OCI-LY7 (cell line): ENCODE data around the gene TPGS1. TPM values are rescaled to one million over a fixed set of nuclear protein-coding genes. Genes with fewer than 3 reads are reported as not detected.
"Not testable (repeated sequence)": the region's sequence is repeated elsewhere in the genome, so short reads cannot be mapped to it uniquely, and the experiment has no call there.

Experiments
- BruUV-seq: library from RNA; stranded (reverse); fragments of 400-500 nt; replicated peaks from 2 replicates; lab custom pipeline; 2021; lab: Mats Ljungman, UMichigan
- CTCF ChIA-PET: fragments of 300-600 bp; sonication (Branson Sonifier 250); formaldehyde crosslinking; loops from one replicate; lab custom pipeline; 2022; ENCODE audit warnings: antibody characterized with exemption; ENCODE audit not compliant: unreplicated experiment; lab: Charles Lee
- POLR2A ChIA-PET: fragments of 300-600 bp; sonication (Branson Sonifier 250); formaldehyde crosslinking; loops from one replicate; lab custom pipeline; 2022; ENCODE audit warnings: antibody characterized with exemption; lab: Charles Lee
- DNase-seq: peaks from one replicate; pipeline ENCODE4 v3.0.0-alpha.2; 2015; ENCODE audit warnings: low spot score
- H2AFZ ChIP-seq: fragments of 200-600 bp; sonication (generic), shearing (Covaris generic); 2 replicates; pipeline ENCODE4 v1.6.1; 2014; ENCODE audit warnings: mild to moderate bottlenecking, antibody characterized with exemption, low read length, moderate library complexity
- H3K27ac ChIP-seq: fragments of 200-600 bp; sonication (generic); 2 replicates; pipeline ENCODE4 v1.5.1; 2014; ENCODE audit warnings: mixed run types, low read depth, mild to moderate bottlenecking, moderate library complexity, low read length, inconsistent platforms; ENCODE audit not compliant: poor library complexity, severe bottlenecking
- H3K36me3 ChIP-seq: fragments of 200-600 bp; sonication (generic); 2 replicates; pipeline ENCODE4 v1.6.1; 2014; ENCODE audit warnings: mild to moderate bottlenecking, antibody characterized with exemption, low read length, moderate library complexity, mixed read lengths; ENCODE audit not compliant: insufficient read depth
- H3K4me1 ChIP-seq: fragments of 200-600 bp; sonication (generic); 2 replicates; pipeline ENCODE4 v1.5.1; 2014; ENCODE audit warnings: mild to moderate bottlenecking, low read length; ENCODE audit not compliant: insufficient read depth, poor library complexity, severe bottlenecking
- H3K4me2 ChIP-seq: fragments of 200-600 bp; sonication (generic); 2 replicates; pipeline ENCODE4 v1.6.1; 2014; ENCODE audit warnings: mild to moderate bottlenecking, low read length
- H3K4me3 ChIP-seq: fragments of 200-600 bp; sonication (generic); 2 replicates; pipeline ENCODE4 v1.5.1; 2014; ENCODE audit warnings: mild to moderate bottlenecking, low read depth, low read length; ENCODE audit not compliant: poor library complexity, severe bottlenecking
- H3K79me2 ChIP-seq: fragments of 200-600 bp; sonication (generic); 2 replicates; pipeline ENCODE4 v1.6.1; 2016; ENCODE audit warnings: low read depth, mild to moderate bottlenecking, low read length, moderate library complexity, mixed read lengths; ENCODE audit not compliant: insufficient read depth
- H3K9me2 ChIP-seq: fragments of 200-600 bp; sonication (generic); 2 replicates; pipeline ENCODE4 v1.6.1; 2016; ENCODE audit warnings: mild to moderate bottlenecking, low read length, mixed read lengths; ENCODE audit not compliant: insufficient read depth
- H3K9me3 ChIP-seq: fragments of 200-600 bp; sonication (generic); 2 replicates; pipeline ENCODE4 v1.6.1; 2014; ENCODE audit warnings: mild to moderate bottlenecking, mixed run types, low read length, mixed read lengths
- H4K20me1 ChIP-seq: fragments of 200-600 bp; sonication (generic); 2 replicates; pipeline ENCODE4 v1.6.1; 2014; ENCODE audit warnings: mild to moderate bottlenecking, antibody characterized with exemption, low read length, moderate library complexity, mixed read lengths; ENCODE audit not compliant: insufficient read depth
- EZH2phosphoT487 ChIP-seq: fragments of 200-600 bp; sonication (generic); IDR thresholded peaks from 2 replicates; pipeline ENCODE4 v1.6.1; 2018; ENCODE audit warnings: low read depth, borderline replicate concordance, mild to moderate bottlenecking, mixed run types, antibody characterized with exemption, low read length, moderate library complexity, mixed read lengths
- intact Hi-C: fragments of 100-400 bp; cut with micrococcal nuclease; formaldehyde crosslinking; loops from one replicate; pipeline ENCODE4 v1.10.0; 2022; ENCODE audit not compliant: unreplicated experiment
- total RNA-seq, 2 experiments: library from RNA; depleted of rRNA in 1 of 2; stranded (reverse); fragments of >200 nt in 1 of 2; shearing (Covaris generic) in 1 of 2; gene quantifications; 2 replicates each; pipeline ENCODE4 v1.2.3, GENCODE V29; 2014 to 2022
- TF ChIP-seq, protein P1 (sequence below): fragments of 200-600 bp; sonication (generic); conservative IDR thresholded peaks from 2 replicates; pipeline ENCODE4 v1.5.1; 2014; ENCODE audit warnings: mild to moderate bottlenecking, antibody characterized with exemption, low read length, moderate library complexity, mixed read lengths

The TPGS1 gene
- total RNA-seq, 2 experiments from 2014 or later, result 24.4 to 25.6 TPM

GRCh38 chr19:478976-479375 lies 28.3 kb upstream of the TPGS1 start:
- H3K4me2 ChIP-seq, result no peak overlapping the region
- ChIA-PET POLR2A (no interaction called here), CTCF (no interaction called here)
- BruUV-seq, result no TSS peak
- H4K20me1 ChIP-seq, result no peaks in the 10 kb centered on the region
- no peaks in the 10 kb centered on the region for H3K9me3 ChIP-seq
- no peak for DNase-seq
- H3K4me3 ChIP-seq, result no peak overlapping the region
- H3K9me2 ChIP-seq, result no peaks in the 10 kb centered on the region
- H2AFZ ChIP-seq, result no peak overlapping the region
- H3K36me3 ChIP-seq, result no peaks in the 10 kb centered on the region
- intact Hi-C loops, result no loop called here
- H3K4me1 ChIP-seq, result no peaks in the 10 kb centered on the region
- no peak overlapping the region for H3K27ac ChIP-seq
- H3K79me2 ChIP-seq, result no peaks in the 10 kb centered on the region
- TF ChIP-seq, protein P1, sequence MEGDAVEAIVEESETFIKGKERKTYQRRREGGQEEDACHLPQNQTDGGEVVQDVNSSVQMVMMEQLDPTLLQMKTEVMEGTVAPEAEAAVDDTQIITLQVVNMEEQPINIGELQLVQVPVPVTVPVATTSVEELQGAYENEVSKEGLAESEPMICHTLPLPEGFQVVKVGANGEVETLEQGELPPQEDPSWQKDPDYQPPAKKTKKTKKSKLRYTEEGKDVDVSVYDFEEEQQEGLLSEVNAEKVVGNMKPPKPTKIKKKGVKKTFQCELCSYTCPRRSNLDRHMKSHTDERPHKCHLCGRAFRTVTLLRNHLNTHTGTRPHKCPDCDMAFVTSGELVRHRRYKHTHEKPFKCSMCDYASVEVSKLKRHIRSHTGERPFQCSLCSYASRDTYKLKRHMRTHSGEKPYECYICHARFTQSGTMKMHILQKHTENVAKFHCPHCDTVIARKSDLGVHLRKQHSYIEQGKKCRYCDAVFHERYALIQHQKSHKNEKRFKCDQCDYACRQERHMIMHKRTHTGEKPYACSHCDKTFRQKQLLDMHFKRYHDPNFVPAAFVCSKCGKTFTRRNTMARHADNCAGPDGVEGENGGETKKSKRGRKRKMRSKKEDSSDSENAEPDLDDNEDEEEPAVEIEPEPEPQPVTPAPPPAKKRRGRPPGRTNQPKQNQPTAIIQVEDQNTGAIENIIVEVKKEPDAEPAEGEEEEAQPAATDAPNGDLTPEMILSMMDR, result no peak
- TF ChIP-seq EZH2phosphoT487, result no peak

DNA sequence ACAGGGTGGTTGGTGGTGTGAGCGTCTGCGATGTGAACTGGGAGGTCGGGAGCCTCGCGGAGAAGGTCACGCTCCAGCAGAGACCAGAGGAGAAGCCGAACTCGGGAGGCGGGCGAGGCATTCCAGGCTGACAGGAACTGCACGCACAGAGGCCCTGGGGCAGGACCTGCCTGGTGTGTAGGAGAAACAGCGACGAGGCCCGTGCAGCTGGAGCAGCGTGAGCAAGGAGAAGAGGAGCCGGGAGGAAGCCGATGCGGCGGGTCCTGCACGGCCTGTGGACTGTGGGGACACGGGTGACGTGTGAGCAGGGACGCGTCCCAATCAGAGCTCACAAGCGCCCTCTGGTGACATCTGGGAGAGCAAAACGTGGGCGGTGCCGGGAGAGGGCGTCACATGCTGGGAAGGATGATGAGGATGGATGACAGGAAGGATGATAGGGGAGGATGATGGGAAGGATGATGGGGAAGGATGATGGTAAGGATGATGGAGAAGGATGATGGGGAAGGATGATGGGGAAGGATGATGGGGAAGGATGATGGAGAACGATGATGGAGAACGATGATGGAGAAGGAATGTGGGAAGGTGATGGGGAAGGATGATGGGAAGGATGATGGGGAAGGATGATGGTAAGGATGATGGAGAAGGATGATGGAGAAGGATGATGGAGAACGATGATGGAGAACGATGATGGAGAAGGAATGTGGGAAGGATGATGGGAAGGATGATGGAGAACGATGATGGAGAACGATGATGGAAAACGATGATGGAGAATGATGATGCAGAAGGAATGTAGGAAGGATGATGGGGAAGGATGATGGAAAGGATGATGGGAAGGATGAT lies 27.1 kb upstream of the TPGS1 start:
- Histone ChIP-seq H3K79me2 (no peaks in the 10 kb centered on the region), H3K27ac (no peak overlapping the region), H3K36me3 (no peaks in the 10 kb centered on the region), H3K4me2 (no peak overlapping the region), H3K4me3 (no peak overlapping the region), H4K20me1 (no peaks in the 10 kb centered on the region), H3K4me1 (no peaks in the 10 kb centered on the region), H3K9me3 (no peaks in the 10 kb centered on the region), H3K9me2 (no peaks in the 10 kb centered on the region), H2AFZ (no peak overlapping the region)
- POLR2A ChIA-PET, result no interaction called here
- BruUV-seq, result no TSS peak
- intact Hi-C loops, result no loop called here
- TF ChIP-seq, protein P1, result peak; percentile 47
- no peak for TF ChIP-seq EZH2phosphoT487
- CTCF ChIA-PET, result no interaction called here
- no peak for DNase-seq

DNA sequence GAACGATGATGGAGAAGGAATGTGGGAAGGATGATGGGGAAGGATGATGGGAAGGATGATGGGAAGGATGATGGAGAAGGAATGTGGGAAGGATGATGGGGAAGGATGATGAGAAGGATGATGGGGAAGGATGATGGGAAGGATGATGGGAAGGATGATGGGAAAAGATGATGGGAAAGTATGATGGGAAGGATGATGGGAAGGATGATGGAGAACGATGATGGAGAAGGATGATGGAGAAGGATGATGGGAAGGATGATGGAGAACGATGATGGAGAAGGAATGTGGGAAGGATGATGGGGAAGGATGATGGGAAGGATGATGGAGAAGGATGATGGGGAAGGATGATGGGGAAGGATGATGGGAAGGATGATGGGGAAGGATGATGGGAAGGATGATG lies 26.2 kb upstream of the TPGS1 start:
- H3K4me3 ChIP-seq, POLR2A ChIA-PET, DNase-seq, H3K27ac ChIP-seq, H3K4me1 ChIP-seq, H2AFZ ChIP-seq, H3K9me2 ChIP-seq, H3K4me2 ChIP-seq, H3K79me2 ChIP-seq, H4K20me1 ChIP-seq, H3K36me3 ChIP-seq, CTCF ChIA-PET, intact Hi-C loops, H3K9me3 ChIP-seq, BruUV-seq: not testable (repeated sequence)
